H1 (cell line): Measurements from ENCODE around the gene STARD3NL. TPM values are rescaled to one million over a fixed set of nuclear protein-coding genes. Genes with fewer than 3 reads are reported as not detected.

ENCODE experiments used
- CTCF ChIA-PET: fragments of 300-600 bp; sonication (Branson Sonifier 250); formaldehyde crosslinking; loops from one replicate; lab custom pipeline; 2021; ENCODE audit not compliant: partially characterized antibody; lab: Charles Lee
- POLR2A ChIA-PET: fragments of 300-600 bp; sonication (Branson Sonifier 250); formaldehyde crosslinking; loops from one replicate; lab custom pipeline; 2021; ENCODE audit warnings: inconsistent platforms; ENCODE audit not compliant: partially characterized antibody; lab: Charles Lee
- DNase-seq, 2 experiments: peaks; one replicate each; pipeline versions ENCODE4 v3.0.0 to v3.0.0-alpha.2; 2010 to 2022; ENCODE audit warnings: low spot score in 2 of 2, low read depth in 1 of 2, mixed read lengths in 1 of 2
- FAIRE-seq: peaks from 2 replicates; lab custom pipeline; 2011; peaks lifted over from hg19 to GRCh38; lab: Jason Lieb, UNC
- H2AFZ ChIP-seq: 2 replicates; pipeline ENCODE4 v1.8.1; 2012; ENCODE audit warnings: low read length, inconsistent platforms
- H2AK5ac ChIP-seq: 2 replicates; pipeline ENCODE4 v1.6.1; 2013; ENCODE audit warnings: low read depth, low read length
- H2BK120ac ChIP-seq: replicated peaks from 2 replicates; pipeline ENCODE3; 2013; ENCODE audit warnings: low read depth, low read length, inconsistent platforms
- H2BK12ac ChIP-seq: 2 replicates; pipeline ENCODE4 v1.6.1; 2013; ENCODE audit warnings: low read depth, low read length
- H2BK15ac ChIP-seq: 2 replicates; pipeline ENCODE4 v1.6.1; 2013; ENCODE audit warnings: low read length
- H2BK20ac ChIP-seq: 2 replicates; pipeline ENCODE4 v1.6.1; 2013; ENCODE audit warnings: low read length
- H2BK5ac ChIP-seq: 2 replicates; pipeline ENCODE4 v1.6.1; 2013; ENCODE audit warnings: low read depth, low read length
- H3K14ac ChIP-seq: 2 replicates; pipeline ENCODE4 v1.6.1; 2013; ENCODE audit warnings: inconsistent platforms; ENCODE audit not compliant: insufficient read length
- H3K18ac ChIP-seq: 2 replicates; pipeline ENCODE4 v1.6.1; 2013; ENCODE audit warnings: low read length; ENCODE audit errors: extremely low read depth
- H3K23ac ChIP-seq: 2 replicates; pipeline ENCODE4 v1.6.1; 2013; ENCODE audit warnings: inconsistent platforms; ENCODE audit not compliant: insufficient read length
- H3K23me2 ChIP-seq: 2 replicates; pipeline ENCODE4 v1.6.1; 2013; ENCODE audit warnings: low read depth, low read length
- H3K27ac ChIP-seq: 2 replicates; pipeline ENCODE4 v1.6.1; 2011; ENCODE audit warnings: low read depth, low read length, inconsistent platforms
- H3K27me3 ChIP-seq, 4 experiments: replicated peaks in 1 of 4; 1 replicate in 1 of 4; 2 replicates in 3 of 4; pipeline versions ENCODE4 v1.6.1 to v1.8.1; 2011 to 2013; ENCODE audit warnings: low read length in 3 of 4, mild to moderate bottlenecking in 3 of 4, inconsistent platforms in 2 of 4, mixed read lengths in 2 of 4, moderate library complexity in 1 of 4; ENCODE audit not compliant: control insufficient read depth in 3 of 4, insufficient read depth in 3 of 4; ENCODE audit errors: extremely low read depth in 1 of 4
- H3K36me3 ChIP-seq, 4 experiments: 2 replicates each; pipeline versions ENCODE4 v1.6.1 to v1.8.1; 2011 to 2013; ENCODE audit warnings: mild to moderate bottlenecking in 4 of 4, low read length in 3 of 4, moderate library complexity in 2 of 4, control low read depth in 1 of 4, inconsistent platforms in 1 of 4; ENCODE audit not compliant: insufficient read depth in 4 of 4, control insufficient read depth in 2 of 4
- H3K4ac ChIP-seq: replicated peaks from 2 replicates; pipeline ENCODE3; 2013; ENCODE audit warnings: low read length, low read depth, mixed read lengths, inconsistent platforms; ENCODE audit not compliant: insufficient read length
- H3K4me1 ChIP-seq, 4 experiments: replicated peaks in 1 of 4; 1 replicate in 1 of 4; 2 replicates in 3 of 4; pipeline versions ENCODE4 v1.6.1 to v1.8.1; 2011 to 2013; ENCODE audit warnings: low read length in 3 of 4, inconsistent platforms in 2 of 4, mixed read lengths in 1 of 4; ENCODE audit not compliant: insufficient read depth in 4 of 4, control insufficient read depth in 3 of 4
- H3K4me2 ChIP-seq, 2 experiments: 2 replicates each; pipeline versions ENCODE4 v1.6.1 to v1.8.1; 2011 to 2013; ENCODE audit warnings: low read depth in 2 of 2, low read length in 2 of 2, control low read depth in 1 of 2, inconsistent platforms in 1 of 2, mild to moderate bottlenecking in 1 of 2; ENCODE audit not compliant: insufficient read depth in 1 of 2
- H3K4me3 ChIP-seq, 4 experiments: fragments of 200-600, 300-600 bp in 1 of 4; sonication (generic), shearing (Covaris generic), sonication (Bioruptor Twin) in 1 of 4; 2 replicates each; pipeline versions ENCODE4 v1.5.1 to v1.8.1; 2011 to 2016; ENCODE audit warnings: low read length in 4 of 4, low read depth in 3 of 4, control low read depth in 2 of 4, inconsistent platforms in 2 of 4, mild to moderate bottlenecking in 2 of 4, mixed read lengths in 1 of 4, moderate library complexity in 1 of 4; ENCODE audit not compliant: insufficient read depth in 2 of 4; ENCODE audit errors: extremely low read depth in 1 of 4
- H3K56ac ChIP-seq: replicated peaks from 2 replicates; pipeline ENCODE3; 2013; ENCODE audit warnings: low read depth, mild to moderate bottlenecking, mixed read lengths, low read length, inconsistent platforms; ENCODE audit not compliant: insufficient read length
- H3K79me1 ChIP-seq: 2 replicates; pipeline ENCODE4 v1.6.1; 2013; ENCODE audit warnings: low read depth, low read length, control low read depth
- H3K79me2 ChIP-seq, 2 experiments: 2 replicates each; pipeline versions ENCODE4 v1.6.1 to v1.8.1; 2012 to 2013; ENCODE audit warnings: low read length in 2 of 2, mild to moderate bottlenecking in 2 of 2, inconsistent platforms in 1 of 2; ENCODE audit not compliant: insufficient read depth in 2 of 2, control insufficient read depth in 1 of 2
- H3K9ac ChIP-seq, 4 experiments: replicated peaks in 1 of 4; 1 replicate in 1 of 4; 2 replicates in 3 of 4; pipeline versions ENCODE4 v1.6.1 to v1.8.1; 2011 to 2013; ENCODE audit warnings: low read depth in 3 of 4, low read length in 3 of 4, control low read depth in 2 of 4, mild to moderate bottlenecking in 2 of 4, moderate library complexity in 2 of 4, inconsistent platforms in 1 of 4; ENCODE audit errors: extremely low read depth in 1 of 4
- H3K9me3 ChIP-seq, 2 experiments: 2 replicates each; pipeline versions ENCODE4 v1.6.1 to v1.8.1; 2012 to 2013; ENCODE audit warnings: mild to moderate bottlenecking in 2 of 2, moderate library complexity in 2 of 2, control low read depth in 1 of 2, inconsistent platforms in 1 of 2, low read depth in 1 of 2, low read length in 1 of 2, mixed read lengths in 1 of 2; ENCODE audit not compliant: insufficient read depth in 2 of 2
- H4K20me1 ChIP-seq, 2 experiments: replicated peaks in 1 of 2; 2 replicates each; pipeline versions ENCODE3 to v1.8.1; 2011 to 2013; ENCODE audit warnings: inconsistent platforms in 2 of 2, low read length in 2 of 2, mild to moderate bottlenecking in 1 of 2; ENCODE audit not compliant: insufficient read depth in 2 of 2, control insufficient read depth in 1 of 2
- H4K5ac ChIP-seq: 2 replicates; pipeline ENCODE4 v1.6.1; 2013; ENCODE audit warnings: low read length, low read depth, mixed read lengths, inconsistent platforms; ENCODE audit not compliant: insufficient read length
- H4K8ac ChIP-seq: 2 replicates; pipeline ENCODE4 v1.8.0; 2013; ENCODE audit warnings: mild to moderate bottlenecking, moderate library complexity, low read length, inconsistent platforms; ENCODE audit not compliant: insufficient read depth; ENCODE audit errors: extremely low read depth
- H4K91ac ChIP-seq: replicated peaks from 2 replicates; pipeline ENCODE3; 2013; ENCODE audit warnings: low read length, mixed read lengths, inconsistent platforms; ENCODE audit not compliant: insufficient read length
- BCL11A ChIP-seq, 2 experiments: IDR thresholded peaks; one replicate each; pipeline ENCODE4 v1.6.1; 2011; ENCODE audit warnings: low read depth in 2 of 2, low read length in 2 of 2, mild to moderate bottlenecking in 2 of 2
- EGR1 ChIP-seq: IDR thresholded peaks from 2 replicates; pipeline ENCODE4 v1.6.1; 2011; ENCODE audit warnings: low read depth, low read length, borderline replicate concordance
- GTF2F1 ChIP-seq: IDR thresholded peaks from 2 replicates; pipeline ENCODE4 v1.6.1; 2012; ENCODE audit warnings: low read depth, low read length, improper control_type of control experiment, borderline replicate concordance
- KDM4A ChIP-seq: IDR thresholded peaks from one replicate; pipeline ENCODE4 v1.7.1; 2012; ENCODE audit warnings: low read depth, mild to moderate bottlenecking, moderate library complexity, low read length, inconsistent platforms; ENCODE audit not compliant: severe bottlenecking
- POLR2A ChIP-seq, 2 experiments: IDR thresholded peaks; 1 replicate in 1 of 2; 2 replicates in 1 of 2; pipeline ENCODE4 v1.6.1; 2011; ENCODE audit warnings: low read depth in 2 of 2, low read length in 2 of 2, mild to moderate bottlenecking in 2 of 2; ENCODE audit errors: control extremely low read depth in 1 of 2
- WGBS, 2 experiments: shearing (Covaris generic) in 1 of 2; methylation state at CpG; one replicate each; pipeline versions ENCODE4 v1.1.6 to v1.1.7; 2013 to 2015; ENCODE audit warnings: low lambda C conversion rate in 2 of 2, mixed read lengths in 2 of 2, inconsistent platforms in 1 of 2, low coverage in 1 of 2, missing lambda C conversion rate in 1 of 2; ENCODE audit not compliant: insufficient replicate concordance in 2 of 2, insufficient coverage in 1 of 2, insufficient read length in 1 of 2; ENCODE audit errors: extremely low coverage in 1 of 2, missing lambda C conversion rate in 1 of 2; 5-methylcytosine and 5-hydroxymethylcytosine counted together
- polyA plus RNA-seq, 7 experiments: library from polyadenylated mRNA; depleted of rRNA in 3 of 7; stranded (reverse) in 5 of 7; unstranded in 2 of 7; fragments of >200 nt in 5 of 7; fragments of 200-250 nt in 2 of 7; gene quantifications; 1 replicate in 5 of 7; 2 replicates in 1 of 7; 4 replicates in 1 of 7; pipeline versions ENCODE4 v1.2.1 to v1.2.3, GENCODE V29; 2011 to 2013; ENCODE audit warnings: missing spikeins in 2 of 7, mixed read lengths in 2 of 7
- total RNA-seq: library from RNA; stranded (reverse); fragmentation: NEBNext Ultra II Directional; extraction: Animal tissue kit (Norgen Biotek cat#: 25700); gene quantifications from 2 replicates; pipeline ENCODE4 v1.2.1, GENCODE V29; 2021
- TF ChIP-seq, protein P1 (sequence below): IDR thresholded peaks from 2 replicates; pipeline ENCODE4 v1.6.1; 2012; ENCODE audit warnings: inconsistent platforms

STARD3NL gene
- total and polyA plus RNA-seq, 2 of the 8 experiments (the other 6 are each of a cell fraction or from before 2014, with no cell fraction given) = 27.1 to 40.5 TPM

DNA sequence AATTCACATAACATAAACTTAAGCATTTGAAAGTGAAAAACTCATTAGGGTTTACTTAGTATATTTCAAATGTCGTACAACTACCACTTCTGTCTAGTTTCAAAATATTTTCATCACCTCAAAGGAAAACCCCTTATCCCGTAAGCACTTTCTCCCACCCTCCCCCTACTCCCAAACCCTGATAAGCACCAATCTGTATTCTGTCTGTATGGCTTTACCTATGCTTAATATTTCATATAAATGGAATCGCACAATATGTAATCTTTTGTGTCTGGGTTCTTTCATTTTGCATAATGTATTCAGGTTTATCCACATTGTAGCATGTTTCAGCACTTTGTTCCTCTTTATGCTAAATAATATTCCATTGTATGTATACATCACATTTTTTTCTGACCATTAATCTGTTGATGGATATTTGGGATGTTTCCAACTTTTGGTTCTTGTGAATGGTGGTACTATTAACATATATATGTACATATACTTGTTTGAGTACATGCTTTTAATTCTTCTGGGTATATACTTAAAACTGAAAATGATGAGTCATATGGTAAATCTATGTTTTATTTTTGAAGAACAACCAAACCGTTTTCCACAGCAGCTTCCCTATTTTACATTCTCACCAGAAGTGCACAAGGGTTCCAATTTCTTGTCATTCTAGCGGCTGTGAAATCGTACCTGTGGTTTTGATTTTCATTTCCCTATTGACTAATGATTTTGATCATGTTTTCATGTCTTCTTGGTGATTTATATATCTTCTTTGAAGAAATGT is 6.2 kb upstream of the STARD3NL start:
- H3K27me3 ChIP-seq = no peaks in the 10 kb centered on the region
- no peaks in the 10 kb centered on the region for H4K20me1 ChIP-seq
- H3K4ac ChIP-seq = no peak overlapping the region
- H2BK12ac ChIP-seq = no peak overlapping the region
- CTCF ChIA-PET = no interaction called here
- no peak overlapping the region for H3K27ac ChIP-seq
- H3K18ac ChIP-seq = no peak overlapping the region
- no peak overlapping the region for H4K5ac ChIP-seq
- H3K4me2 ChIP-seq = no peak overlapping the region
- H3K14ac ChIP-seq = no peak overlapping the region
- WGBS, 2 experiments = 90% methylated on average over 6 of the region's 6 CpGs; no CpG with 5 or more reads in 1 of the 2 experiments
- H3K4me1 ChIP-seq = no peaks in the 10 kb centered on the region; a peak in 1 of 7 replicates
- H4K8ac ChIP-seq = no peak overlapping the region
- no peak overlapping the region for H3K56ac ChIP-seq
- no peak overlapping the region for H2BK120ac ChIP-seq
- no peak for TF ChIP-seq EGR1
- TF ChIP-seq GTF2F1 = no peak
- no peak for TF ChIP-seq POLR2A (IDR thresholded peaks at IDR 0.05; ENCODE audit: control extremely low read depth in 1 of 2, low read depth in 2 of 2, low read length in 2 of 2)
- no peak for TF ChIP-seq KDM4A
- TF ChIP-seq, protein P1, sequence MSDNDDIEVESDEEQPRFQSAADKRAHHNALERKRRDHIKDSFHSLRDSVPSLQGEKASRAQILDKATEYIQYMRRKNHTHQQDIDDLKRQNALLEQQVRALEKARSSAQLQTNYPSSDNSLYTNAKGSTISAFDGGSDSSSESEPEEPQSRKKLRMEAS = no peak
- TF ChIP-seq BCL11A (IDR thresholded peaks at IDR 0.05; ENCODE audit: low read depth in 2 of 2, low read length in 2 of 2) = no peak
- TF ChIP-seq, all 59 proteins: peak for 0
- no peaks in the 10 kb centered on the region for H3K79me2 ChIP-seq
- POLR2A ChIA-PET = no interaction called here
- H4K91ac ChIP-seq = no peak overlapping the region
- H3K4me3 ChIP-seq = no peak overlapping the region
- no peak overlapping the region for H2AK5ac ChIP-seq
- FAIRE-seq (no peak), DNase-seq (no peak)
- no peaks in the 10 kb centered on the region for H3K36me3 ChIP-seq
- H3K9me3 ChIP-seq = no peaks in the 10 kb centered on the region
- H3K23ac ChIP-seq = no peak overlapping the region
- H3K79me1 ChIP-seq = no peaks in the 10 kb centered on the region
- H3K9ac ChIP-seq = no peak overlapping the region
- H2AFZ ChIP-seq = no peak overlapping the region
- H3K23me2 ChIP-seq = no peaks in the 10 kb centered on the region
- no peak overlapping the region for H2BK15ac ChIP-seq
- no peak overlapping the region for H2BK20ac ChIP-seq
- no peak overlapping the region for H2BK5ac ChIP-seq
